Measurements from ENCODE around the gene SLC9C1.
A peak's percentile ranks its signal among the peaks of the same experiment; 100 is the strongest.

The SLC9C1 gene

DNA sequence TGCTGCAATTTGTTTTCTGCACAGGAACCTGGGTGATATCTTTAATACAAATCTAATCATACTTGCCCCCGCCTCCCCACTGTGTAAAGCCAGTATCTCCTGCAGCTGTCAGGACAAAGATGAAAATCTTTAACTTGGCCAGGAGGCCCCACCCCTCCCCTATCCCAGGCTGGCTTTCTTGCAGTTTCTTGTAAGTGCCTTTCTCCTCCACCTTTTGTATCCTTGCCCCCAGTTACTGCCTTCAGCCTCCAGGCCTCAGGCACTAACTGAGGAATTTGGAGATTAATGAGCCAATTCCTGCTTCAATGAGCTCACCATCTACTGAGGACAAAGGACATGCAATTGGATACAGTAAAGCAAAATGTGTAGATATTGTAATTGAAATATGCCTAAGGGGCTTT, 167.5 kb downstream of the SLC9C1 start:
- peak overlapping the region; percentile 88 for H3K27ac Mint-ChIP-seq
- peaks cover 65% of the 10 kb centered on the region for H3K4me1 Mint-ChIP-seq (ENCODE audit: low read depth)
- no peaks in the 10 kb centered on the region for H3K9me3 Mint-ChIP-seq
- peak overlapping the region; percentile 59 for H3K4me3 Mint-ChIP-seq
- DNase-seq: no peak
- H3K36me3 Mint-ChIP-seq (ENCODE audit: low read depth): peaks cover 28% of the 10 kb centered on the region
- H3K27me3 Mint-ChIP-seq: no peaks in the 10 kb centered on the region

GRCh38 chr3:112124907-112125607, 169.0 kb downstream of the SLC9C1 start:
- Mint-ChIP-seq H3K27ac (no peak overlapping the region), H3K36me3 (ENCODE audit: low read depth) (peaks cover 28% of the 10 kb centered on the region), H3K4me3 (no peak overlapping the region), H3K9me3 (no peaks in the 10 kb centered on the region), H3K4me1 (ENCODE audit: low read depth) (peaks cover 66% of the 10 kb centered on the region), H3K27me3 (no peaks in the 10 kb centered on the region)
- no peak for DNase-seq

DNA sequence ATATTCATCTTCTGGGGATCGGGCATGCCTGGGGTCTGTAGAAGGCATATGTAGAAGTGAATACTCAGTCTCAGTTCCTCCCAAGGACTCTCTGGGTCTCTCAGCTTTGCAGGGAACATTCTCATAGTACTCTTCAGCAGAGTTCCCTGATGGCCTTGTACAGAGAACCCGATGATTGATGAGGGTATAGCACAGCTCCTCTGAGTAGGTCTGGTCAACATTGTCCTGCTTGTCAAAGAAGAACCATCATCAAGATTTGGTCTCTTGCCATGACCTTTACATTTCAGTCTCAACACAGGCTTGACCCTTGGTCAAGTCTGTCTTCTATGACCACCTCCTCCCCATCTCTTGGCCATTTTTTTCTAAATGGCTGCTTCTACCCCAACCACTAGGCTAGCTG, 170.5 kb downstream of the SLC9C1 start:
- Mint-ChIP-seq H3K27ac (no peak overlapping the region), H3K4me3 (no peak overlapping the region), H3K36me3 (ENCODE audit: low read depth) (peaks cover 28% of the 10 kb centered on the region), H3K9me3 (no peaks in the 10 kb centered on the region), H3K4me1 (ENCODE audit: low read depth) (peaks cover 63% of the 10 kb centered on the region), H3K27me3 (no peaks in the 10 kb centered on the region)
- DNase-seq: no peak

DNA sequence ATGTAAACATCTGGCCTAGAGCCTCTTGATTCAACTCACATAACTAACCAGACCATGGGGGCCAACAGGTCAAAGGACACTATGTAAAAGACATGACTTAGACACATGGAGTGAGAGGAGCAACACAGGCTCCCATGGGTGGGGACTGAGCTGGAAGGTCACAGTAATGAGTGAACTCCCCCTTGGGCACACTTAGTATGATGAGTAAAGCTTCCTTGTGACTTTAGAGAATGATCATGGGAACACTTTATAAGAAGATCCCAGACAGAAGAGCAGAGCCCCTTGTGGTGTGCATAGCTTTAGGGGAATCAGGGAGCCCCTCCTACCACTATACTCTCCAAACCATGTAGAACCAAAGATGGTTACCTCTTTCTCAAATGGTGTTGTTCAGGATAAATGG, 171.1 kb downstream of the SLC9C1 start:
- DNase-seq: no peak
- peaks cover 61% of the 10 kb centered on the region for H3K4me1 Mint-ChIP-seq (ENCODE audit: low read depth)
- H3K9me3 Mint-ChIP-seq: no peaks in the 10 kb centered on the region
- no peaks in the 10 kb centered on the region for H3K27me3 Mint-ChIP-seq
- no peak overlapping the region for H3K27ac Mint-ChIP-seq
- no peak overlapping the region for H3K4me3 Mint-ChIP-seq
- peaks cover 28% of the 10 kb centered on the region for H3K36me3 Mint-ChIP-seq (ENCODE audit: low read depth)

- no peak for DNase-seq
- Mint-ChIP-seq H3K27me3 (no peaks in the 10 kb centered on the region), H3K4me3 (no peak overlapping the region), H3K4me1 (ENCODE audit: low read depth) (peaks cover 58% of the 10 kb centered on the region), H3K36me3 (ENCODE audit: low read depth) (peaks cover 30% of the 10 kb centered on the region), H3K9me3 (no peaks in the 10 kb centered on the region), H3K27ac (no peak overlapping the region)
These were observed 172.2 kb downstream of the SLC9C1 start for GRCh38 chr3:112121577-112122547.

- Mint-ChIP-seq H3K4me1 (ENCODE audit: low read depth) (peaks cover 48% of the 10 kb centered on the region), H3K4me3 (peak overlapping the region; percentile 41)
These were observed 173.8 kb downstream of the SLC9C1 start for GRCh38 chr3:112119962-112120836.

DNA sequence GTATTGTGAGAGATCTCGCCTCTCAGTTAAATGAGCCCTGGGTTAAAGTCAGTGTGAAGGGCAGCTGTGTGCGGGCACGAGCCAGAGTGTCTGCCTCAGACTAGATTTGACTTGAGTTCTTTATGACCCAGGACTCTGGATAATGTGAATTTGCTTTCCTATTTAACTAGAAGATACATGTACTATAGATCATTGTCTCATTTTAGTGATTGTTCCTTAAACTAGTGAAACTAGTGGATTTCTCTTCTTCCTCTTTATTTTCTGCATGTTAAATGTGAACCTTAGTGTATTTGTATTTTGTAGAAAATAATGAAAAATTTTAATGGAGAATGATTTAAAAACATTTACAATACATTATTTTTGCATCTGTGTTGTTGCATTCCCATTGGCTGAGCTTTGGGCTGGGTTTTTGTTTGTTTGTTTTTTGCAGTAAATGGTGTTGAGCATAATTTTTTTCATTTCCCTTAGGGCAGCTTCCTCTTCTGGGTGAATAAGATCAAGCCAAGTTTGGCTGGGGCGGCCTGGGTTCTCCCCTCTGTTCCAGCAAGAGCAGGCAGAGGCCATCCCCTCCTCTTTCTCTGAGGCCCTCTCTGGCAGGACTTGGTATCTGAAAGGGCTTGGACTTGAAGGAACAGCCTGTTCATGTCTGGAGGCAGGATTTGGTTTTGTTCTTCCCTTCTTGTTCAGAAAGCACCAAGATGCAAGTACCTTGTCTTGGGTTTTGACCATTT, 176.0 kb downstream of the SLC9C1 start:
- Mint-ChIP-seq H3K27me3 (no peaks in the 10 kb centered on the region), H3K36me3 (ENCODE audit: low read depth) (peaks cover 12% of the 10 kb centered on the region), H3K9me3 (no peaks in the 10 kb centered on the region), H3K27ac (no peak overlapping the region), H3K4me3 (no peak overlapping the region), H3K4me1 (ENCODE audit: low read depth) (peaks cover 51% of the 10 kb centered on the region)
- no peak for DNase-seq

More at GRCh38 chr3:112119962-112120836, 173.8 kb downstream of the SLC9C1 start:
- H3K9me3 Mint-ChIP-seq: no peaks in the 10 kb centered on the region
- H3K27me3 Mint-ChIP-seq: no peaks in the 10 kb centered on the region
- H3K36me3 Mint-ChIP-seq (ENCODE audit: low read depth): peaks cover 27% of the 10 kb centered on the region
- peak overlapping the region; percentile 64 for H3K27ac Mint-ChIP-seq
- DNase-seq: no peak

GRCh38 chr3:112117415-112117814, 176.6 kb downstream of the SLC9C1 start:
- peaks cover 6% of the 10 kb centered on the region for H3K36me3 Mint-ChIP-seq (ENCODE audit: low read depth)
- no peak overlapping the region for H3K4me3 Mint-ChIP-seq
- H3K9me3 Mint-ChIP-seq: no peaks in the 10 kb centered on the region
- H3K4me1 Mint-ChIP-seq (ENCODE audit: low read depth): peaks cover 51% of the 10 kb centered on the region
- no peaks in the 10 kb centered on the region for H3K27me3 Mint-ChIP-seq
- DNase-seq: no peak
- no peak overlapping the region for H3K27ac Mint-ChIP-seq

DNA sequence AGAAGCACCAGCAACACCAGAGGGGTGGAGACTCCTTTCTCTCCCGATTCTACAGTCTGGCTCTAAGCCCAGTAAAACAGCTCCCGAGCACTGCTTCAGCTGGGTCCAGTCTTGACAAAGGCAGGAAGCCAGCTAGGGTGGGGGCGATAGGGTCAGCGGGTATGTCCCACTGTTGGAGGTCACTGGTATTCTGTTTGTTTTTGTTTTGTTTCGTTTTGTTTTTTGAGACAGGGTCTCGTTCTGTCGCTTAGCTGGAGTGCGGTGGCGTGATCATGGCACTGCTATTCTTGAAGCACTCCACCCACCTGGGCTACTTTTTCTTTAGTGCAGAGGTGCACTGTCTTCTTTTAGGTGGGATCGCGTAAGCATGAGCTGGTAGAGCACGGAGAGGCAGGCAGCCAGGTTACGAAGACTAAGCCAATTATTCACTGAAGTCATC, 177.2 kb downstream of the SLC9C1 start:
- H3K9me3 Mint-ChIP-seq: no peaks in the 10 kb centered on the region
- H3K4me1 Mint-ChIP-seq (ENCODE audit: low read depth): peaks cover 53% of the 10 kb centered on the region
- H3K27me3 Mint-ChIP-seq: no peaks in the 10 kb centered on the region
- DNase-seq: no peak
- peaks cover 2% of the 10 kb centered on the region for H3K36me3 Mint-ChIP-seq (ENCODE audit: low read depth)
- peak overlapping the region; percentile 11 for H3K4me3 Mint-ChIP-seq
- H3K27ac Mint-ChIP-seq: no peak overlapping the region

DNA sequence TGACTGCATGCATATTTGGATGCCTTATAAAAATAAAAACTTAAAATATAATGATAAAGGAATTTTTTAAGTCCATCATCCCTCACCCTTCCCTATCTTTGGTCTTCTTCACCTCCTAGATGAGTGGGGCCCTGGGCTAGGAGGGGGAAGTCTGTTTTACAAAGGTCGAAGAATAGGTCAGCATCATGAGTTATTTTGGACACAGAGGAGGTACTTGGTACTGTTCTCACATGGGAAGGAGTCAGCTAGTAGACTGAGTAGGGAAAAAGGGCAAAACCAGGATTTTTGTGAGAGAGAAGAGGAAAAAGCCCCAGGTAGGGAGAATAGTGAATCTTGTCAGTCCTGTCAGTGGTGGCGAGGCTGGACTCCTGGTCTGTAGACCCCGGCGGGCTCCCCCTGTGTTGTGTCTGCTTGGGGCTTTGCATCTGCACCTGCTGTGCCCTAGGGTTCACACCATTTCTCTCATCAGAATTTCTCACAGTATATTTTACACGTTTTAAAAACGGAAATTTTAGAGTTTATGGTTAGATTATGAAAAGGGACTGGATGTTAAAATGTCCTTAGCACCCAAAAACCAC, 178.1 kb downstream of the SLC9C1 start:
- no peaks in the 10 kb centered on the region for H3K9me3 Mint-ChIP-seq
- peaks cover 48% of the 10 kb centered on the region for H3K4me1 Mint-ChIP-seq (ENCODE audit: low read depth)
- no peak overlapping the region for H3K27ac Mint-ChIP-seq
- H3K27me3 Mint-ChIP-seq: no peaks in the 10 kb centered on the region
- DNase-seq: no peak
- no peak overlapping the region for H3K4me3 Mint-ChIP-seq
- H3K36me3 Mint-ChIP-seq (ENCODE audit: low read depth): peaks cover 2% of the 10 kb centered on the region

- Mint-ChIP-seq H3K27me3 (no peaks in the 10 kb centered on the region), H3K4me1 (ENCODE audit: low read depth) (peaks cover 43% of the 10 kb centered on the region), H3K36me3 (ENCODE audit: low read depth) (peaks cover 2% of the 10 kb centered on the region), H3K9me3 (no peaks in the 10 kb centered on the region), H3K27ac (no peak overlapping the region), H3K4me3 (no peak overlapping the region)
- DNase-seq: no peak
These were observed 178.8 kb downstream of the SLC9C1 start for GRCh38 chr3:112115161-112115739.

DNA sequence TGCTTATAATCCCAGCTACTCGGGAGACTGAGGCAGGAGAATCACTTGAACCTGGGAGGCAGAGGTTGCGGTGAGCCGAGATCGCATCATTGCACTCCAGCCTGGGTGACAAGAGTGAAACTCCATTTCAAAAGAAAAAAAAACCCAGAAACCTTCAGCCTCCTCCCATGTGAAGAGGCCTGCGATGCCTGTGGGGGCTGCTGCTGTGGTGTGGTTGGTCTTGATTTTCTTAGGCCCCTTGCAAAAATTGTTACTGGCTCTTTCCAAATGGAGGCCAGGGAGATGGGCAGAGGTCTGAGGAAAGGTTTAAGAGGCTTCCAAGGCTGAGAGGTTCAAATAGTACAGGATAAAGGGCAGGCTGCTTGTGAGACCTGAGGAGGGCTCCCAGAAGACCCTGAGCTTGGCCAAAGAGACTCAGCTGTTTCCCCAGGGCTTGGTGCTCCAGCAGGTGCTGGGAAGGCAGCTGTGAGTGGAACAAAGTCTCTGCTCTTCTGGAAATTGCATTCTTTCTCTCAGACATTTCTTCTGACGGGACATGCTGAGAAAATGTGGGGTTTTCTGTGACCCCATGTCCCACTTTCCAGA, 179.3 kb downstream of the SLC9C1 start:
- Mint-ChIP-seq H3K4me1 (ENCODE audit: low read depth) (peaks cover 37% of the 10 kb centered on the region), H3K4me3 (no peak overlapping the region), H3K36me3 (ENCODE audit: low read depth) (peaks cover 2% of the 10 kb centered on the region), H3K27me3 (no peaks in the 10 kb centered on the region), H3K9me3 (no peaks in the 10 kb centered on the region), H3K27ac (no peak overlapping the region)
- no peak for DNase-seq

All from activated T-cell treated with anti-CD3 and anti-CD28 coated beads, Interleukin-2, amount 50 U/mL, for 24 hours (primary cell).